Measurements from ENCODE around the gene STOX1.
"Not testable (repeated sequence)": the region's sequence is repeated elsewhere in the genome, so short reads cannot be mapped to it uniquely, and the experiment has no call there.

STOX1 gene

GRCh38 chr10:68804692-68805091 lies 22.6 kb upstream of the STOX1 start:
- Histone ChIP-seq H3K27ac (ENCODE audit: insufficient read depth, low read depth, low read length, poor library complexity, severe bottlenecking) (no peak overlapping the region), H3K9me3 (ENCODE audit: control insufficient read depth, low read length) (no peaks in the 10 kb centered on the region), H3K4me1 (ENCODE audit: control insufficient read depth, insufficient read depth, low read length) (no peaks in the 10 kb centered on the region), H3K27me3 (ENCODE audit: control insufficient read depth, insufficient read depth, low read length, poor library complexity, severe bottlenecking) (no peaks in the 10 kb centered on the region), H3K36me3 (ENCODE audit: control insufficient read depth, insufficient read depth, low read length) (no peaks in the 10 kb centered on the region), H3K4me3 (ENCODE audit: insufficient read depth, low read depth, low read length) (no peak overlapping the region)
- WGBS, 2 experiments = no CpG with 5 or more reads among the region's 1 CpG

- H3K27me3 ChIP-seq (ENCODE audit: control insufficient read depth, insufficient read depth, low read length, poor library complexity, severe bottlenecking); H3K9me3 ChIP-seq (ENCODE audit: control insufficient read depth, low read length); H3K27ac ChIP-seq (ENCODE audit: insufficient read depth, low read depth, low read length, poor library complexity, severe bottlenecking); H3K36me3 ChIP-seq (ENCODE audit: control insufficient read depth, insufficient read depth, low read length); H3K4me3 ChIP-seq (ENCODE audit: insufficient read depth, low read depth, low read length); H3K4me1 ChIP-seq (ENCODE audit: control insufficient read depth, insufficient read depth, low read length): not testable (repeated sequence)
- 90 to 94% methylated on average over 9 of the region's 9 CpGs for WGBS, 2 experiments
Observed at GRCh38 chr10:68810830-68811229, 16.5 kb upstream of the STOX1 start.

GRCh38 chr10:68811314-68812009 lies 15.9 kb upstream of the STOX1 start:
- 96 to 97% methylated on average over 6 to 7 of the region's 7 CpGs for WGBS, 2 experiments
- Histone ChIP-seq H3K27ac (ENCODE audit: insufficient read depth, low read depth, low read length, poor library complexity, severe bottlenecking) (no peak overlapping the region), H3K36me3 (ENCODE audit: control insufficient read depth, insufficient read depth, low read length) (no peaks in the 10 kb centered on the region), H3K4me3 (ENCODE audit: insufficient read depth, low read depth, low read length) (no peak overlapping the region), H3K4me1 (ENCODE audit: control insufficient read depth, insufficient read depth, low read length) (peaks cover 6% of the 10 kb centered on the region), H3K9me3 (ENCODE audit: control insufficient read depth, low read length) (no peaks in the 10 kb centered on the region), H3K27me3 (ENCODE audit: control insufficient read depth, insufficient read depth, low read length, poor library complexity, severe bottlenecking) (no peaks in the 10 kb centered on the region)

GRCh38 chr10:68812420-68812819 lies 14.9 kb upstream of the STOX1 start:
- H3K27ac ChIP-seq (ENCODE audit: insufficient read depth, low read depth, low read length, poor library complexity, severe bottlenecking) = no peak overlapping the region
- no peak overlapping the region for H3K4me3 ChIP-seq (ENCODE audit: insufficient read depth, low read depth, low read length)
- 94 to 95% methylated on average over 4 of the region's 4 CpGs for WGBS, 2 experiments
- H3K4me1 ChIP-seq (ENCODE audit: control insufficient read depth, insufficient read depth, low read length) = peaks cover 6% of the 10 kb centered on the region
- no peaks in the 10 kb centered on the region for H3K27me3 ChIP-seq (ENCODE audit: control insufficient read depth, insufficient read depth, low read length, poor library complexity, severe bottlenecking)
- no peaks in the 10 kb centered on the region for H3K36me3 ChIP-seq (ENCODE audit: control insufficient read depth, insufficient read depth, low read length)
- no peaks in the 10 kb centered on the region for H3K9me3 ChIP-seq (ENCODE audit: control insufficient read depth, low read length)

GRCh38 chr10:68813559-68813958 lies 13.8 kb upstream of the STOX1 start:
- H3K4me1 ChIP-seq (ENCODE audit: control insufficient read depth, insufficient read depth, low read length) = peaks cover 6% of the 10 kb centered on the region
- no peaks in the 10 kb centered on the region for H3K36me3 ChIP-seq (ENCODE audit: control insufficient read depth, insufficient read depth, low read length)
- no peaks in the 10 kb centered on the region for H3K27me3 ChIP-seq (ENCODE audit: control insufficient read depth, insufficient read depth, low read length, poor library complexity, severe bottlenecking)
- no peak overlapping the region for H3K27ac ChIP-seq (ENCODE audit: insufficient read depth, low read depth, low read length, poor library complexity, severe bottlenecking)
- H3K9me3 ChIP-seq (ENCODE audit: control insufficient read depth, low read length) = no peaks in the 10 kb centered on the region
- no peak overlapping the region for H3K4me3 ChIP-seq (ENCODE audit: insufficient read depth, low read depth, low read length)

- Histone ChIP-seq H3K27ac (ENCODE audit: insufficient read depth, low read depth, low read length, poor library complexity, severe bottlenecking) (no peak overlapping the region), H3K4me3 (ENCODE audit: insufficient read depth, low read depth, low read length) (no peak overlapping the region)
- WGBS, 2 experiments = 92 to 94% methylated on average over 4 of the region's 4 CpGs
Observed at GRCh38 chr10:68816796-68817412, 10.4 kb upstream of the STOX1 start.

GRCh38 chr10:68820359-68820758 lies 7.0 kb upstream of the STOX1 start:
- not testable (repeated sequence) for H3K27ac ChIP-seq (ENCODE audit: insufficient read depth, low read depth, low read length, poor library complexity, severe bottlenecking); H3K27me3 ChIP-seq (ENCODE audit: control insufficient read depth, insufficient read depth, low read length, poor library complexity, severe bottlenecking); H3K4me3 ChIP-seq (ENCODE audit: insufficient read depth, low read depth, low read length); H3K4me1 ChIP-seq (ENCODE audit: control insufficient read depth, insufficient read depth, low read length); H3K36me3 ChIP-seq (ENCODE audit: control insufficient read depth, insufficient read depth, low read length); H3K9me3 ChIP-seq (ENCODE audit: control insufficient read depth, low read length)
- 87 to 100% methylated on average over 1 of the region's 1 CpG for WGBS, 2 experiments

More at GRCh38 chr10:68816796-68817412, 10.4 kb upstream of the STOX1 start:
- peaks cover 6% of the 10 kb centered on the region for H3K4me1 ChIP-seq (ENCODE audit: control insufficient read depth, insufficient read depth, low read length)
- H3K9me3 ChIP-seq (ENCODE audit: control insufficient read depth, low read length) = no peaks in the 10 kb centered on the region
- no peaks in the 10 kb centered on the region for H3K36me3 ChIP-seq (ENCODE audit: control insufficient read depth, insufficient read depth, low read length)
- no peaks in the 10 kb centered on the region for H3K27me3 ChIP-seq (ENCODE audit: control insufficient read depth, insufficient read depth, low read length, poor library complexity, severe bottlenecking)

GRCh38 chr10:68822626-68823025 lies 4.7 kb upstream of the STOX1 start:
- WGBS, 2 experiments = 94 to 95% methylated on average over 2 of the region's 2 CpGs
- H3K4me1 ChIP-seq (ENCODE audit: control insufficient read depth, insufficient read depth, low read length); H3K4me3 ChIP-seq (ENCODE audit: insufficient read depth, low read depth, low read length); H3K27me3 ChIP-seq (ENCODE audit: control insufficient read depth, insufficient read depth, low read length, poor library complexity, severe bottlenecking); H3K27ac ChIP-seq (ENCODE audit: insufficient read depth, low read depth, low read length, poor library complexity, severe bottlenecking); H3K9me3 ChIP-seq (ENCODE audit: control insufficient read depth, low read length); H3K36me3 ChIP-seq (ENCODE audit: control insufficient read depth, insufficient read depth, low read length): not testable (repeated sequence)

- not testable (repeated sequence) for H3K9me3 ChIP-seq (ENCODE audit: control insufficient read depth, low read length); H3K4me1 ChIP-seq (ENCODE audit: control insufficient read depth, insufficient read depth, low read length); H3K27ac ChIP-seq (ENCODE audit: insufficient read depth, low read depth, low read length, poor library complexity, severe bottlenecking); H3K27me3 ChIP-seq (ENCODE audit: control insufficient read depth, insufficient read depth, low read length, poor library complexity, severe bottlenecking); H3K36me3 ChIP-seq (ENCODE audit: control insufficient read depth, insufficient read depth, low read length)
- WGBS, 2 experiments = 0% methylated on average over 11 to 12 of the region's 58 CpGs
- H3K4me3 ChIP-seq (ENCODE audit: insufficient read depth, low read depth, low read length) = peak overlapping the region; percentile 73
Observed at GRCh38 chr10:68827592-68827959, 245 bp downstream of the STOX1 start.

GRCh38 chr10:68828083-68828601 lies 811 bp downstream of the STOX1 start:
- not testable (repeated sequence) for H3K9me3 ChIP-seq (ENCODE audit: control insufficient read depth, low read length); H3K27ac ChIP-seq (ENCODE audit: insufficient read depth, low read depth, low read length, poor library complexity, severe bottlenecking); H3K27me3 ChIP-seq (ENCODE audit: control insufficient read depth, insufficient read depth, low read length, poor library complexity, severe bottlenecking); H3K36me3 ChIP-seq (ENCODE audit: control insufficient read depth, insufficient read depth, low read length); H3K4me1 ChIP-seq (ENCODE audit: control insufficient read depth, insufficient read depth, low read length)
- peak overlapping the region; percentile 62 for H3K4me3 ChIP-seq (ENCODE audit: insufficient read depth, low read depth, low read length)
- WGBS, 2 experiments = 1 to 2% methylated on average over 34 to 37 of the region's 59 CpGs

All from ectodermal cell (in vitro differentiated cells).